IMR-90 (cell line): ENCODE results near the gene TCIRG1. TPM values are rescaled to one million over a fixed set of nuclear protein-coding genes. Genes with fewer than 3 reads are reported as not detected.

Source experiments
- ATAC-seq: fragments of 200-7000 bp; cut with Tn5 transposase; 2 replicates; pipeline ENCODE4 v1.9.1; 2020; ENCODE audit warnings: low read depth, mild to moderate bottlenecking, moderate library complexity
- BruUV-seq: library from RNA; stranded (reverse); fragments of 400-500 nt; replicated peaks from 2 replicates; lab custom pipeline; 2021; lab: Mats Ljungman, UMichigan
- CTCF ChIA-PET: fragments of 300-600 bp; formaldehyde crosslinking; extraction: SDS; loops from one replicate; lab custom pipeline; 2021; ENCODE audit warnings: antibody characterized with exemption; lab: Yijun Ruan, JAX
- POLR2A ChIA-PET: fragments of 300-600 bp; sonication (Branson Sonifier 250); formaldehyde crosslinking; loops from one replicate; lab custom pipeline; 2022; ENCODE audit warnings: antibody characterized with exemption; ENCODE audit not compliant: unreplicated experiment; lab: Charles Lee
- DNase-seq: peaks from one replicate; pipeline ENCODE4 v3.0.0; 2013
- H2AFZ ChIP-seq: replicated peaks from 2 replicates; pipeline ENCODE3; 2013; ENCODE audit warnings: low read length, mild to moderate bottlenecking; ENCODE audit not compliant: poor library complexity
- H2AK5ac ChIP-seq: 2 replicates; pipeline ENCODE4 v1.6.1; 2013; ENCODE audit warnings: low read depth, low read length, inconsistent platforms
- H2AK9ac ChIP-seq: replicated peaks from 2 replicates; pipeline ENCODE3; 2013; ENCODE audit warnings: mild to moderate bottlenecking, low read depth, low read length, moderate library complexity; ENCODE audit not compliant: poor library complexity
- H2BK120ac ChIP-seq: 2 replicates; pipeline ENCODE4 v1.6.1; 2013; ENCODE audit warnings: low read depth, low read length, inconsistent platforms
- H2BK15ac ChIP-seq: 3 replicates; pipeline ENCODE4 v1.6.1; 2013; ENCODE audit warnings: low read depth, low read length, inconsistent platforms
- H2BK20ac ChIP-seq: 2 replicates; pipeline ENCODE4 v1.6.1; 2013; ENCODE audit warnings: low read depth, mild to moderate bottlenecking, inconsistent platforms, low read length, moderate library complexity
- H2BK5ac ChIP-seq: 2 replicates; pipeline ENCODE4 v1.6.1; 2013; ENCODE audit warnings: mild to moderate bottlenecking, low read depth, low read length, inconsistent platforms; ENCODE audit not compliant: poor library complexity, severe bottlenecking
- H3K14ac ChIP-seq: replicated peaks from 2 replicates; pipeline ENCODE4 v1.6.1; 2013; ENCODE audit warnings: low read depth, low read length, inconsistent platforms
- H3K18ac ChIP-seq: 2 replicates; pipeline ENCODE4 v1.6.1; 2013; ENCODE audit warnings: low read depth, low read length, control low read depth
- H3K23ac ChIP-seq: 2 replicates; pipeline ENCODE4 v1.6.1; 2013; ENCODE audit warnings: low read depth, low read length, inconsistent platforms
- H3K27ac ChIP-seq: 2 replicates; pipeline ENCODE4 v1.5.1; 2013; ENCODE audit warnings: mild to moderate bottlenecking, control low read depth, low read length; ENCODE audit not compliant: insufficient read depth
- H3K27me3 ChIP-seq: 2 replicates; pipeline ENCODE4 v1.6.1; 2013; ENCODE audit warnings: low read length; ENCODE audit not compliant: control insufficient read depth, insufficient read depth
- H3K36me3 ChIP-seq: 2 replicates; pipeline ENCODE4 v1.6.1; 2013; ENCODE audit warnings: low read length, mixed read lengths; ENCODE audit not compliant: control insufficient read depth, insufficient read depth
- H3K4ac ChIP-seq: 2 replicates; pipeline ENCODE4 v1.6.1; 2013; ENCODE audit warnings: low read depth, low read length, inconsistent platforms
- H3K4me1 ChIP-seq: 2 replicates; pipeline ENCODE4 v1.6.1; 2013; ENCODE audit warnings: low read length, mixed read lengths; ENCODE audit not compliant: control insufficient read depth, insufficient read depth
- H3K4me2 ChIP-seq: 2 replicates; pipeline ENCODE4 v1.6.1; 2013; ENCODE audit warnings: low read depth, mild to moderate bottlenecking, control low read depth, low read length, moderate library complexity
- H3K4me3 ChIP-seq: 2 replicates; pipeline ENCODE4 v1.5.1; 2013; ENCODE audit warnings: low read depth, mild to moderate bottlenecking, control low read depth, low read length, moderate library complexity; ENCODE audit not compliant: insufficient read depth
- H3K56ac ChIP-seq: 2 replicates; pipeline ENCODE4 v1.6.1; 2013; ENCODE audit warnings: low read length, inconsistent platforms; ENCODE audit not compliant: insufficient read depth; ENCODE audit errors: extremely low read depth
- H3K79me1 ChIP-seq, 2 experiments: 2 replicates each; pipeline ENCODE4 v1.6.1; 2013; ENCODE audit warnings: low read length in 2 of 2, inconsistent platforms in 1 of 2, low read depth in 1 of 2
- H3K9ac ChIP-seq: 2 replicates; pipeline ENCODE4 v1.6.1; 2013; ENCODE audit warnings: low read depth, low read length, control low read depth
- H3K9me1 ChIP-seq: 2 replicates; pipeline ENCODE4 v1.6.1; 2013; ENCODE audit warnings: low read length, inconsistent platforms; ENCODE audit not compliant: insufficient read depth
- H3K9me3 ChIP-seq: 2 replicates; pipeline ENCODE4 v1.6.1; 2013; ENCODE audit warnings: low read length; ENCODE audit not compliant: control insufficient read depth, insufficient read depth
- H4K20me1 ChIP-seq: 2 replicates; pipeline ENCODE4 v1.6.1; 2013; ENCODE audit warnings: low read length, inconsistent platforms; ENCODE audit not compliant: insufficient read depth
- H4K5ac ChIP-seq: 2 replicates; pipeline ENCODE4 v1.6.1; 2013; ENCODE audit warnings: mild to moderate bottlenecking, low read depth, low read length, control low read depth
- H4K8ac ChIP-seq, 2 experiments: 2 replicates each; pipeline ENCODE4 v1.6.1; 2013; ENCODE audit warnings: low read depth in 2 of 2, low read length in 2 of 2, control low read depth in 1 of 2, inconsistent platforms in 1 of 2
- H4K91ac ChIP-seq: 2 replicates; pipeline ENCODE4 v1.6.1; 2013; ENCODE audit warnings: low read depth, low read length, inconsistent platforms; ENCODE audit not compliant: insufficient read depth
- BHLHE40 ChIP-seq: fragments of 150-350 bp; IDR thresholded peaks from 2 replicates; pipeline ENCODE4 v1.6.1; 2016; ENCODE audit warnings: mild to moderate bottlenecking, low read depth, low read length
- CEBPB ChIP-seq: IDR thresholded peaks from 2 replicates; pipeline ENCODE4 v1.6.1; 2012; ENCODE audit warnings: low read depth, low read length, improper control_type of control experiment
- CHD1 ChIP-seq: IDR thresholded peaks from 2 replicates; pipeline ENCODE4 v1.6.1; 2012; ENCODE audit warnings: low read depth, low read length, improper control_type of control experiment
- CTCF ChIP-seq: conservative IDR thresholded peaks from 2 replicates; pipeline ENCODE4 v1.5.1; 2012; ENCODE audit warnings: mild to moderate bottlenecking, low read depth, low read length, improper control_type of control experiment
- ELK1 ChIP-seq: fragments of 150-350 bp; IDR thresholded peaks from 2 replicates; pipeline ENCODE4 v1.6.1; 2016; ENCODE audit warnings: low read depth, mild to moderate bottlenecking, low read length, moderate library complexity, borderline replicate concordance
- FOS ChIP-seq: fragments of 150-350 bp; IDR thresholded peaks from 2 replicates; pipeline ENCODE4 v1.6.1; 2016; ENCODE audit warnings: low read depth, low read length
- MAFK ChIP-seq: IDR thresholded peaks from 2 replicates; pipeline ENCODE4 v1.6.1; 2012; ENCODE audit warnings: low read depth, low read length, improper control_type of control experiment
- MAZ ChIP-seq: IDR thresholded peaks from 2 replicates; pipeline ENCODE4 v1.6.1; 2012; ENCODE audit warnings: low read depth, mild to moderate bottlenecking, low read length, improper control_type of control experiment, moderate library complexity, borderline replicate concordance
- MXI1 ChIP-seq: IDR thresholded peaks from 2 replicates; pipeline ENCODE4 v1.6.1; 2012; ENCODE audit warnings: low read depth, mild to moderate bottlenecking, low read length, moderate library complexity, borderline replicate concordance
- NFE2L2 ChIP-seq: fragments of 150-350 bp; IDR thresholded peaks from 2 replicates; pipeline ENCODE4 v1.6.1; 2016; ENCODE audit warnings: low read depth, mild to moderate bottlenecking, low read length
- POLR2A ChIP-seq: IDR thresholded peaks from 2 replicates; pipeline ENCODE4 v1.6.1; 2012; ENCODE audit warnings: mild to moderate bottlenecking, low read depth, low read length
- RAD21 ChIP-seq: IDR thresholded peaks from 2 replicates; pipeline ENCODE4 v1.6.1; 2012; ENCODE audit warnings: low read length, improper control_type of control experiment
- RCOR1 ChIP-seq: IDR thresholded peaks from 2 replicates; pipeline ENCODE4 v1.6.1; 2012; ENCODE audit warnings: mild to moderate bottlenecking, low read length, improper control_type of control experiment; ENCODE audit not compliant: insufficient replicate concordance
- RFX5 ChIP-seq: IDR thresholded peaks from 2 replicates; pipeline ENCODE4 v1.8.0; 2012; ENCODE audit warnings: low read depth, mild to moderate bottlenecking, low read length, moderate library complexity
- SMC3 ChIP-seq: fragments of 150-350 bp; IDR thresholded peaks from 2 replicates; pipeline ENCODE4 v1.6.1; 2016; ENCODE audit warnings: low read depth, mild to moderate bottlenecking, antibody characterized with exemption, low read length, moderate library complexity
- WGBS, 2 experiments: methylation state at CpG; one replicate each; pipeline versions ENCODE4 v1.1.5 to v1.1.7; 2013; ENCODE audit warnings: missing lambda C conversion rate in 2 of 2; ENCODE audit not compliant: insufficient read length in 1 of 2; ENCODE audit errors: extremely low coverage in 2 of 2; 5-methylcytosine and 5-hydroxymethylcytosine counted together
- dilution Hi-C: fragments of 300-500 bp; cut with HindIII; formaldehyde crosslinking; loops from one replicate; pipeline ENCODE4 v1.14.3; 2018; ENCODE audit warnings: low sequenced_read_pairs; ENCODE audit not compliant: unreplicated experiment
- in situ Hi-C: fragments of 300-500 bp; cut with MboI; formaldehyde crosslinking; loops from 3 replicates; pipeline ENCODE4 v1.14.3; 2019; ENCODE audit warnings: low sequenced_read_pairs, inconsistent platforms, mixed read lengths
- intact Hi-C: fragments of 100-400 bp; cut with micrococcal nuclease; formaldehyde crosslinking; loops from 2 replicates; pipeline ENCODE4 v1.10.0; 2022
- polyA plus RNA-seq, 3 experiments: library from polyadenylated mRNA; depleted of rRNA; stranded (reverse); fragments of >200 nt; gene quantifications; 2 replicates each; pipeline ENCODE4 v1.2.3, GENCODE V29; 2012; ENCODE audit warnings: low replicate concordance in 1 of 3
- total RNA-seq: library from RNA; depleted of rRNA; stranded (reverse); fragments of >200 nt; gene quantifications from 2 replicates; pipeline ENCODE4 v1.2.3, GENCODE V29; 2012
- TF ChIP-seq, protein P1 (sequence below): fragments of 150-350 bp; IDR thresholded peaks from 2 replicates; pipeline ENCODE4 v1.6.1; 2017; ENCODE audit warnings: mild to moderate bottlenecking, antibody characterized with exemption, low read length, low read depth

Gene TCIRG1
- total and polyA plus RNA-seq, 2 of the 4 experiments (the other 2 are of a cell fraction): 25.3 to 117 TPM

GRCh38 chr11:68033708-68034045 lies 5.1 kb upstream of the TCIRG1 start:
- no peak overlapping the region for H4K8ac ChIP-seq
- intact Hi-C loops: no loop called here
- H2AFZ ChIP-seq: no peak overlapping the region
- no peak overlapping the region for H3K9ac ChIP-seq
- no peak for DNase-seq
- no peak overlapping the region for H2AK5ac ChIP-seq
- H4K20me1 ChIP-seq: no peaks in the 10 kb centered on the region
- TF ChIP-seq FOS: no peak
- no peak for TF ChIP-seq MAZ
- TF ChIP-seq CHD1: no peak
- TF ChIP-seq RCOR1: no peak
- no peak for TF ChIP-seq BHLHE40
- TF ChIP-seq CTCF: no peak
- no peak for TF ChIP-seq NFE2L2
- no peak for TF ChIP-seq MXI1
- TF ChIP-seq, protein P1, sequence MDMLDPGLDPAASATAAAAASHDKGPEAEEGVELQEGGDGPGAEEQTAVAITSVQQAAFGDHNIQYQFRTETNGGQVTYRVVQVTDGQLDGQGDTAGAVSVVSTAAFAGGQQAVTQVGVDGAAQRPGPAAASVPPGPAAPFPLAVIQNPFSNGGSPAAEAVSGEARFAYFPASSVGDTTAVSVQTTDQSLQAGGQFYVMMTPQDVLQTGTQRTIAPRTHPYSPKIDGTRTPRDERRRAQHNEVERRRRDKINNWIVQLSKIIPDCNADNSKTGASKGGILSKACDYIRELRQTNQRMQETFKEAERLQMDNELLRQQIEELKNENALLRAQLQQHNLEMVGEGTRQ: no peak
- TF ChIP-seq RAD21: no peak
- TF ChIP-seq POLR2A: no peak
- no peak for TF ChIP-seq CEBPB
- no peak for TF ChIP-seq ELK1
- no peak for TF ChIP-seq RFX5
- TF ChIP-seq MAFK: no peak
- TF ChIP-seq SMC3: no peak
- H3K4me1 ChIP-seq: peaks cover 23% of the 10 kb centered on the region
- H3K27me3 ChIP-seq: no peaks in the 10 kb centered on the region
- no peak overlapping the region for H2BK20ac ChIP-seq
- ChIA-PET POLR2A (no interaction called here), CTCF (no interaction called here)
- H2AK9ac ChIP-seq: peak overlapping the region; percentile 39
- WGBS, 2 experiments: 95% methylated on average over 8 of the region's 12 CpGs; no CpG with 5 or more reads in 1 of the 2 experiments
- BruUV-seq: no TSS peak
- H3K23ac ChIP-seq: no peak overlapping the region
- no peak overlapping the region for H3K4me2 ChIP-seq
- peaks cover 2% of the 10 kb centered on the region for H3K9me1 ChIP-seq
- H3K4ac ChIP-seq: no peak overlapping the region
- H4K91ac ChIP-seq: no peak overlapping the region
- H3K56ac ChIP-seq: no peak overlapping the region
- H3K4me3 ChIP-seq: no peak overlapping the region
- no peak overlapping the region for H2BK120ac ChIP-seq
- H2BK5ac ChIP-seq: no peak overlapping the region
- in situ Hi-C loops: no loop called here
- H2BK15ac ChIP-seq: no peak overlapping the region
- H3K18ac ChIP-seq: no peak overlapping the region
- H3K79me1 ChIP-seq: peaks cover 28 to 59% of the 10 kb centered on the region in 2 experiments
- H3K36me3 ChIP-seq: peaks cover 11% of the 10 kb centered on the region; the same call in 1 of the 2 replicates
- H3K14ac ChIP-seq: no peak overlapping the region
- dilution Hi-C loops: no loop called here
- no peaks in the 10 kb centered on the region for H3K9me3 ChIP-seq
- ATAC-seq: no peak
- no peak overlapping the region for H4K5ac ChIP-seq
- H3K27ac ChIP-seq: no peak overlapping the region
